HG03342 (cell line): ENCODE results near the gene CCDC92.

Experiments used
- ATAC-seq: cut with Tn5 transposase; IDR thresholded peaks from one replicate; pipeline ENCODE4 v1.9.1; 2021; ENCODE audit warnings: mild to moderate bottlenecking, moderate library complexity; ENCODE audit not compliant: unreplicated experiment

The CCDC92 gene

GRCh38 chr12:123937707-123938591, 34.7 kb downstream of the CCDC92 start:
- peak; percentile 56 for ATAC-seq

- no peak for ATAC-seq
Observed at GRCh38 chr12:123936956-123937706, 35.5 kb downstream of the CCDC92 start.

- ATAC-seq, result no peak
Observed at GRCh38 chr12:123936471-123936870, 36.2 kb downstream of the CCDC92 start.

GRCh38 chr12:123935956-123936355, 36.7 kb downstream of the CCDC92 start:
- ATAC-seq, result no peak

GRCh38 chr12:123934829-123935228, 37.8 kb downstream of the CCDC92 start:
- no peak for ATAC-seq

GRCh38 chr12:123934016-123934620, 38.5 kb downstream of the CCDC92 start:
- no peak for ATAC-seq

- no peak for ATAC-seq
Observed at GRCh38 chr12:123933214-123933613, 39.4 kb downstream of the CCDC92 start.

GRCh38 chr12:123931686-123932321, 40.8 kb downstream of the CCDC92 start:
- no peak for ATAC-seq

GRCh38 chr12:123929946-123930583, 42.6 kb downstream of the CCDC92 start:
- no peak for ATAC-seq

GRCh38 chr12:123928897-123929296, 43.7 kb downstream of the CCDC92 start:
- no peak for ATAC-seq

- no peak for ATAC-seq
Observed at GRCh38 chr12:123928274-123928865, 44.3 kb downstream of the CCDC92 start.

- ATAC-seq, result no peak
Observed at GRCh38 chr12:123924539-123924938, 48.1 kb downstream of the CCDC92 start.

- no peak for ATAC-seq
Observed at GRCh38 chr12:123923927-123924326, 48.7 kb downstream of the CCDC92 start.

GRCh38 chr12:123923038-123923437, 49.6 kb downstream of the CCDC92 start:
- no peak for ATAC-seq

- ATAC-seq, result no peak
Observed at GRCh38 chr12:123919980-123920360, 52.7 kb downstream of the CCDC92 start.

- no peak for ATAC-seq
Observed at GRCh38 chr12:123917337-123917850, 55.2 kb downstream of the CCDC92 start.

- ATAC-seq, result no peak
Observed at GRCh38 chr12:123916729-123917128, 55.9 kb downstream of the CCDC92 start.

GRCh38 chr12:123914726-123915333, 57.8 kb downstream of the CCDC92 start:
- ATAC-seq, result no peak
